SH-SY5Y (cell line): ENCODE measurements around the gene LTB4R.

Experiments
- GATA2 ChIP-seq: IDR thresholded peaks from 2 replicates; pipeline ENCODE4 v1.6.1; 2011; ENCODE audit warnings: mild to moderate bottlenecking, low read depth, low read length
- GATA3 ChIP-seq: IDR thresholded peaks from 2 replicates; pipeline ENCODE4 v1.6.1; 2011; ENCODE audit warnings: low read depth, mild to moderate bottlenecking, low read length, moderate library complexity

LTB4R gene

GRCh38 chr14:24310646-24311604, at the start of gene LTB4R:
LTB4R (plus strand) TSS chr14:24311502; CDS start chr14:24315652, 4,150 bp downstream.
- no peak for TF ChIP-seq GATA2

- TF ChIP-seq GATA2 (no peak), GATA3 (no peak)
These were observed 49.4 kb upstream of the LTB4R start for GRCh38 chr14:24261969-24262327.

GRCh38 chr14:24262821-24263733, 48.2 kb upstream of the LTB4R start, which contains the start of gene TGM1:
TGM1 (minus strand) TSS chr14:24263177; CDS start chr14:24262352, 825 bp downstream.
- no peak for TF ChIP-seq GATA2
- no peak for TF ChIP-seq GATA3

GRCh38 chr14:24263848-24264247, 47.5 kb upstream of the LTB4R start:
- TF ChIP-seq GATA3 (no peak), GATA2 (no peak)

- TF ChIP-seq GATA2 (no peak), GATA3 (no peak)
These were observed 47.0 kb upstream of the LTB4R start for GRCh38 chr14:24264298-24264697.

GRCh38 chr14:24266344-24267244, 44.7 kb upstream of the LTB4R start:
- TF ChIP-seq GATA3 (no peak), GATA2 (no peak)

- no peak for TF ChIP-seq GATA3
- TF ChIP-seq GATA2: no peak
These were observed 43.8 kb upstream of the LTB4R start for GRCh38 chr14:24267516-24267915.

GRCh38 chr14:24268225-24268624, 43.1 kb upstream of the LTB4R start:
- TF ChIP-seq GATA2 (no peak), GATA3 (no peak)

GRCh38 chr14:24269368-24269767, 41.9 kb upstream of the LTB4R start:
- no peak for TF ChIP-seq GATA2
- no peak for TF ChIP-seq GATA3

GRCh38 chr14:24269910-24270536, 41.3 kb upstream of the LTB4R start:
- TF ChIP-seq GATA3 (no peak), GATA2 (no peak)

GRCh38 chr14:24270537-24271133, 40.7 kb upstream of the LTB4R start:
- TF ChIP-seq GATA2 (no peak), GATA3 (no peak)

- TF ChIP-seq GATA3 (no peak), GATA2 (no peak)
These were observed 40.0 kb upstream of the LTB4R start, which contains the start of gene RABGGTA for GRCh38 chr14:24271134-24271833. RABGGTA (minus strand) TSS chr14:24271597; CDS start chr14:24271115, 482 bp downstream.

GRCh38 chr14:24271834-24272263, 39.5 kb upstream of the LTB4R start:
- no peak for TF ChIP-seq GATA3
- TF ChIP-seq GATA2: no peak
